ENCODE results near the gene LAMA3.

DNA sequence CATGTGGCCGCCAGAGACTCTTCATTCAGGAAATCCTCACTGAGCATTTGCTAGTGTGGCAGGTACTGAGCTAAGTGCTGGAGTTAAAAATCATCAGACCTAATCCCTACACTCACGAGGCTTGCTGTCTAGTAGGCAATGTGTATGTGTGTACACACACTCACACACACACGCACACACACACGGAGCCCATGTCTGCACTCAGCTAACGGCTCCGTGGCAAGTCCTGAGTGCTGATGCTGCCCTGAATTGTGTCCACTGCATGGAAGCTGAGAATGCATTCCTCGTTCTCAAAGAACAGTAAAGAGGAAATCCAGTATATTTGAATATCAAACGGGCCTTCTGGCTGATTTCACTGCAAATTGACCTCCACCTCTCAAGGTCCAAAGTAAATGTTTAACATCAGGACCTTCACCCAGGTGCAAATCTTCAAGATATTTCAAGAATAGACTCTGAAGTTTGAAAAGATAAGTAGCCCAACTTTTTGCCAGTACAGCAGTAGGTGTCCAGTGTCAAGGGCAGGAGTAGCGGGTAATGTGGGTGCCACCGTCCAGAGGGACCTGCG lies 189.2 kb downstream of the LAMA3 start:
- TF ChIP-seq, protein P1, sequence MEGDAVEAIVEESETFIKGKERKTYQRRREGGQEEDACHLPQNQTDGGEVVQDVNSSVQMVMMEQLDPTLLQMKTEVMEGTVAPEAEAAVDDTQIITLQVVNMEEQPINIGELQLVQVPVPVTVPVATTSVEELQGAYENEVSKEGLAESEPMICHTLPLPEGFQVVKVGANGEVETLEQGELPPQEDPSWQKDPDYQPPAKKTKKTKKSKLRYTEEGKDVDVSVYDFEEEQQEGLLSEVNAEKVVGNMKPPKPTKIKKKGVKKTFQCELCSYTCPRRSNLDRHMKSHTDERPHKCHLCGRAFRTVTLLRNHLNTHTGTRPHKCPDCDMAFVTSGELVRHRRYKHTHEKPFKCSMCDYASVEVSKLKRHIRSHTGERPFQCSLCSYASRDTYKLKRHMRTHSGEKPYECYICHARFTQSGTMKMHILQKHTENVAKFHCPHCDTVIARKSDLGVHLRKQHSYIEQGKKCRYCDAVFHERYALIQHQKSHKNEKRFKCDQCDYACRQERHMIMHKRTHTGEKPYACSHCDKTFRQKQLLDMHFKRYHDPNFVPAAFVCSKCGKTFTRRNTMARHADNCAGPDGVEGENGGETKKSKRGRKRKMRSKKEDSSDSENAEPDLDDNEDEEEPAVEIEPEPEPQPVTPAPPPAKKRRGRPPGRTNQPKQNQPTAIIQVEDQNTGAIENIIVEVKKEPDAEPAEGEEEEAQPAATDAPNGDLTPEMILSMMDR (IDR thresholded peaks at IDR 0.05), result no peak
- TF ChIP-seq POLR2A (IDR thresholded peaks at IDR 0.05) (no peak), EP300 (IDR thresholded peaks at IDR 0.05) (no peak)

All from tibial nerve (tissue), 4 donors.